Sigmoid colon (tissue), 7 donors: ENCODE results near the gene BPIFB2. TPM values are rescaled to one million over a fixed set of nuclear protein-coding genes. Genes with fewer than 3 reads are reported as not detected.

ENCODE experiments used
- DNase-seq: peaks from one replicate; pipeline ENCODE4 v3.0.0-alpha.2; 2019
- H3K27ac ChIP-seq, 4 donors: fragments of 200-600 bp; sonication (generic); one replicate each; pipeline ENCODE4 v1.5.1; 2016 to 2019; ENCODE audit warnings: mild to moderate bottlenecking in 1 of 4
- H3K27me3 ChIP-seq, 3 donors: fragments of 200-600 bp; sonication (generic); one replicate each; pipeline ENCODE4 v1.5.1; 2019; ENCODE audit warnings: mild to moderate bottlenecking in 1 of 3
- H3K36me3 ChIP-seq, 4 donors: fragments of 200-600 bp; sonication (generic); one replicate each; pipeline ENCODE4 v1.5.1; 2016 to 2019
- H3K4me1 ChIP-seq, 4 donors: fragments of 200-600 bp; sonication (generic); one replicate each; pipeline ENCODE4 v1.5.1; 2017 to 2019
- H3K4me3 ChIP-seq, 4 donors: fragments of 200-600 bp; sonication (generic); one replicate each; pipeline ENCODE4 v1.5.1; 2017 to 2019; ENCODE audit warnings: mild to moderate bottlenecking in 2 of 4, moderate library complexity in 1 of 4
- H3K9me3 ChIP-seq, 4 donors: fragments of 200-600 bp in 3 of 4; sonication (generic) in 3 of 4; one replicate each; pipeline versions ENCODE4 v1.5.1 to v1.6.1; 2013 to 2019
- EP300 ChIP-seq, 4 donors: sonication (generic); formaldehyde crosslinking; IDR thresholded peaks; one replicate each; pipeline ENCODE4 v1.6.1; 2017; ENCODE audit warnings: antibody characterized with exemption in 4 of 4
- POLR2A ChIP-seq, 2 donors: fragments of 450-650 bp; IDR thresholded peaks; one replicate each; pipeline ENCODE4 v1.6.1; 2016; ENCODE audit warnings: antibody characterized with exemption in 2 of 2, mild to moderate bottlenecking in 2 of 2, moderate library complexity in 2 of 2
- POLR2AphosphoS5 ChIP-seq, 4 donors: sonication (generic); formaldehyde crosslinking; IDR thresholded peaks; one replicate each; pipeline ENCODE4 v1.6.1; 2017; ENCODE audit warnings: antibody characterized with exemption in 4 of 4
- WGBS, 2 donors: extraction: QIAGEN DNeasy Blood & Tissue Kit; methylation state at CpG; one replicate each; pipeline ENCODE4 v1.1.7; 2013; 5-methylcytosine and 5-hydroxymethylcytosine counted together
- intact Hi-C: fragments of 100-400 bp; cut with DNase I; formaldehyde crosslinking; loops from one replicate; pipeline ENCODE4 v1.15.1; 2023
- polyA plus RNA-seq, 3 donors: library from polyadenylated mRNA; stranded (reverse); fragments of 200-250 nt; gene quantifications; one replicate each; pipeline ENCODE4 v1.2.3, GENCODE V29; 2013
- total RNA-seq, 4 donors: library from RNA; depleted of rRNA; stranded (reverse); fragments of >200 nt; gene quantifications; one replicate each; pipeline ENCODE4 v1.1.0, GENCODE V29; 2016
- TF ChIP-seq, protein P1 (sequence below), 4 experiments: fragments of 450-650 bp in 3 of 4; fragments of 200-600 bp in 1 of 4; IDR thresholded peaks; one replicate each; pipeline ENCODE4 v1.5.1; 2016 to 2019; ENCODE audit warnings: antibody characterized with exemption in 4 of 4, mild to moderate bottlenecking in 3 of 4, moderate library complexity in 2 of 4
- donor health status: healthy with polysubstance abuse.
- donor health status: Bipolar disorder and iron deficiency.
- donor health status: healthy.

Gene BPIFB2
- total and polyA plus RNA-seq, 7 donors: not detected

DNA sequence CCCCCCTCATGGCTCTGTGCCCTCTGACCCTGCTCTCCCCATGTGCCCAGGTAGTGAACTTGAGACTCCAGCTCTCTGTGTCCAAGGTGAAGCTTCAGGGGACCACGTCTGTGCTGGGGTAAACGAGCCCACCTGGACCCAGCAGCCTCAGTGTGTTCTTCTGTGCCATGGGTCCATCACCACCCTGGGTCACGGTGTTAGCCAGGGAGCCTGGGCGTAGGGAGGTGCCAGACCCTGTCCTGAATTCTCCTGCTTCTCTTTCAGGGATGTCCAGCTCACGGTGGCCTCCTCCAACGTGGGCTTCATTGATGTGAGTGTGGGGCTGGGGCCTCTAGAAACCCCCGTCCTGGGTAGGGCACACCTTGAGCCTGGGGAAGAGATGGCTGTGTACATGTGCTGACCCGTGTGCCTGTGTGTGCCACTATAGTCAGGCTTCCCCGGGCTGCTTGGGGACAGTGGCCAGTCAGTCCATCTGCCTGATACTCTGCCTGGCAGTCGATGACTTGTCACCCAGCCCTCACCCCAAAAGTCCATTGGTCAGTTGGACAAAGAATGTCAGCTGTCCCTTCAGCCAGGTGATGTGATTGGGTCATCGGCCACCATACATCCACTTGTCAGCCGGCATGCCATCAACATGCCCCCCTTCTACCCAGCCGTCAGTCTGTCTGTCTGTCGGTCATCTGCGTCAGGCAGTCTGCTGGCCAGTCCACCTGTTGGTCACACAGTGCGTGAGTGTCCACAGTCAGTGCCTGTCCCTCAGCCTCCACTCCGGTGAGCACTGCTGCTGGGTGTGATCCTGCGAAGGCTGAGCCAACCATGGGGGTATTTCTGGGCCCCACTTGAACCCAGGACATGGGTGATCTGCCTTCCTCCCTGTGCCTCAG is 13.0 kb downstream of the BPIFB2 start:
- Histone ChIP-seq H3K36me3 (no peaks in the 10 kb centered on the region), H3K9me3 (no peaks in the 10 kb centered on the region), H3K27ac (no peak overlapping the region), H3K4me1 (no peaks in the 10 kb centered on the region), H3K27me3 (peaks cover 0 to 6% (median 0%) of the 10 kb centered on the region in 3 donors), H3K4me3 (no peak overlapping the region)
- DNase-seq: no peak
- 79 to 88% methylated on average over 18 of the region's 18 CpGs for WGBS, 2 donors
- intact Hi-C loops: loop anchor here (10.0 kb wide), 1 partner anchor 56 kb away; no protein-coding TSS in a partner anchor
- TF ChIP-seq, protein P1, sequence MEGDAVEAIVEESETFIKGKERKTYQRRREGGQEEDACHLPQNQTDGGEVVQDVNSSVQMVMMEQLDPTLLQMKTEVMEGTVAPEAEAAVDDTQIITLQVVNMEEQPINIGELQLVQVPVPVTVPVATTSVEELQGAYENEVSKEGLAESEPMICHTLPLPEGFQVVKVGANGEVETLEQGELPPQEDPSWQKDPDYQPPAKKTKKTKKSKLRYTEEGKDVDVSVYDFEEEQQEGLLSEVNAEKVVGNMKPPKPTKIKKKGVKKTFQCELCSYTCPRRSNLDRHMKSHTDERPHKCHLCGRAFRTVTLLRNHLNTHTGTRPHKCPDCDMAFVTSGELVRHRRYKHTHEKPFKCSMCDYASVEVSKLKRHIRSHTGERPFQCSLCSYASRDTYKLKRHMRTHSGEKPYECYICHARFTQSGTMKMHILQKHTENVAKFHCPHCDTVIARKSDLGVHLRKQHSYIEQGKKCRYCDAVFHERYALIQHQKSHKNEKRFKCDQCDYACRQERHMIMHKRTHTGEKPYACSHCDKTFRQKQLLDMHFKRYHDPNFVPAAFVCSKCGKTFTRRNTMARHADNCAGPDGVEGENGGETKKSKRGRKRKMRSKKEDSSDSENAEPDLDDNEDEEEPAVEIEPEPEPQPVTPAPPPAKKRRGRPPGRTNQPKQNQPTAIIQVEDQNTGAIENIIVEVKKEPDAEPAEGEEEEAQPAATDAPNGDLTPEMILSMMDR (IDR thresholded peaks at IDR 0.05): no peak
- TF ChIP-seq POLR2AphosphoS5 (IDR thresholded peaks at IDR 0.05) (no peak), POLR2A (IDR thresholded peaks at IDR 0.05) (no peak), EP300 (IDR thresholded peaks at IDR 0.05) (no peak)

DNA sequence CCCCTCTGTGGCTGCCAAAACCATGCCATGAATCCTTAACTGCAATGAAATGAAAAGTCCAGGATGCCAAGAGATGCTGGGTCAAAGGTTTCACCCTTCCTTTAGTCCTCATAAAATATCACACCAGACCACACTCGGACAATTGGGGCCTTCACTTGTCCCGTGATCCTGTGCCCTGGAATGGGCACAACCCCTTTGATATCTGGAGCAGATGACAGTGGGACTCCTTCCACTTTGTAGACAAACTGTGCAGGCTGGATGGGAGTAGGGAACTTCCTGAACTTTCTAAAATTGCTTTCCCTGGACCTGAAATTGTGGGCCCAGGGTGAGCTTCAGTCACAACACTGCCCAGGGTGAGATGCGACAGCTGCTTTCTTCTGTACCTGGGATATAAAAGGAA is 14.4 kb downstream of the BPIFB2 start:
- WGBS, 2 donors: 56 to 74% methylated on average over 3 of the region's 3 CpGs
- Histone ChIP-seq H3K4me3 (no peak overlapping the region), H3K27ac (no peak overlapping the region), H3K4me1 (no peaks in the 10 kb centered on the region), H3K36me3 (no peaks in the 10 kb centered on the region), H3K27me3 (no peaks in the 10 kb centered on the region), H3K9me3 (no peaks in the 10 kb centered on the region)
- intact Hi-C loops: loop anchor here (10.0 kb wide), 1 partner anchor 57 kb away; no protein-coding TSS in a partner anchor
- no peak for TF ChIP-seq POLR2AphosphoS5 (IDR thresholded peaks at IDR 0.05)
- no peak for TF ChIP-seq POLR2A (IDR thresholded peaks at IDR 0.05)
- TF ChIP-seq, protein P1 (IDR thresholded peaks at IDR 0.05): no peak
- no peak for TF ChIP-seq EP300 (IDR thresholded peaks at IDR 0.05)
- no peak for DNase-seq

DNA sequence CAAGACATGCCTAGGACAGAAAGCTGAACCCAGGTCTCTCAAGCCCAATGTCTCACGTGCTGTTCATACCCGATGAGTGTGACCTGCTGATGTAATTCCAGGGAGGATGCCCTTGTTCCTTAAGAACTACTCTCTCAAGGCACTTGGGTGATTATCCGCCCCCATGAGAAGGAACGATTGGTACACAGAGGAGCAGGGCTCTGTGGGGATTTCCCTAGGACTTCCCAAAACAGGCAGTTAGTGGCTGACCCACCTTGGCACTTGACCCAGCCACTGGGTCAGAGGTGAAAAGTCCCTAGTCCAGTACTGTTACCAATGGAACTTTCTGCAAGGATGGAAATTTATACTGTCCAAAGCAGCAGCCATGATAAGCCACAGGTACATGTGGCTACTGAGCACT is 14.8 kb downstream of the BPIFB2 start:
- DNase-seq: no peak

DNA sequence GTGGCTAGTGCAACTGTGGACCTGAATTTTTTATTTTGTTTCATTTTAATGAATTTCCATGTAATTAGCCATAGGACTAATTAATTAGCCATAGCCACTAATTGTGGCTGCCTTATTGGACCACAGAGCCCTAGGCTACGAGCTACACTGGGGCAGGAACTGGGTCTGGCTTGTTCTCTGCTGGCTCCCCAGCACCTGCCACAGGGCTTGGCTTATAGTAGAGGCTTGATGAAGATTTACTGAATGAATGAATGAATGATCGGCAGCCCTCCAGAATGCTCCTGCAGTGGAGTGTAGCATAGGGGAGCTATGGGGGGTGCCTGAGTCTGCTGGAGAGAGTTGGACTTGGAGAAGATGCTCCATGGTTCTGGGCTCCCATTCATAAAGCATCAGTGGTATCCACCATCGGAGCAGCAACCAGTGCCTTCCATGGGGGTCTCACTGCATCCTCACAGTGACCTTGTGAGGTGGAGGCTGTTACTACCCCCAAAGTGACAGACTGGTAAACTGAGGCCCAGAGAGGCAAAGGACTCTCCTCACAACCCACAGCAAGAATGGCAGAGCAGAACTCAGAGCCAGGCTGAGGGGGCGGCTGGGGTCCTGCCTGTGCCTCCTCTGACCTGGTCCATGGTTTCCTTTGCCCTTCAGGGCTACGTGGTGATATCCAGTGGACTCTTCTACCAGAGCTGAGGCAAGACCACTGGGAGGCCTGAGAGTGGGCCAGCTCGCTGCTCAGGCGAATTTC is 15.4 kb downstream of the BPIFB2 start:
- Histone ChIP-seq H3K4me3 (no peak overlapping the region), H3K27me3 (no peaks in the 10 kb centered on the region), H3K27ac (no peak overlapping the region), H3K9me3 (no peaks in the 10 kb centered on the region), H3K36me3 (no peaks in the 10 kb centered on the region), H3K4me1 (no peaks in the 10 kb centered on the region)
- TF ChIP-seq POLR2A (IDR thresholded peaks at IDR 0.05): no peak
- no peak for TF ChIP-seq POLR2AphosphoS5 (IDR thresholded peaks at IDR 0.05)
- TF ChIP-seq EP300 (IDR thresholded peaks at IDR 0.05): no peak
- TF ChIP-seq, protein P1 (IDR thresholded peaks at IDR 0.05): no peak
- intact Hi-C loops: loop anchor here (10.0 kb wide), 1 partner anchor 58 kb away; no protein-coding TSS in a partner anchor
- WGBS, 2 donors: 60 to 82% methylated on average over 7 of the region's 7 CpGs
- DNase-seq: no peak

More for the DNA sequence above, 14.8 kb downstream of the BPIFB2 start:
- intact Hi-C loops: loop anchor here (10.0 kb wide), 1 partner anchor 57 kb away; no protein-coding TSS in a partner anchor
- Histone ChIP-seq H3K4me3 (no peak overlapping the region), H3K27me3 (no peaks in the 10 kb centered on the region), H3K36me3 (no peaks in the 10 kb centered on the region), H3K27ac (no peak overlapping the region), H3K4me1 (no peaks in the 10 kb centered on the region), H3K9me3 (no peaks in the 10 kb centered on the region)
- TF ChIP-seq POLR2AphosphoS5 (IDR thresholded peaks at IDR 0.05) (no peak), POLR2A (IDR thresholded peaks at IDR 0.05) (no peak), EP300 (IDR thresholded peaks at IDR 0.05) (no peak)
- TF ChIP-seq, protein P1 (IDR thresholded peaks at IDR 0.05): no peak
- 54 to 78% methylated on average over 4 of the region's 4 CpGs for WGBS, 2 donors
